Anterior cingulate cortex (tissue), 58 donors: ENCODE measurements around the gene MARVELD3.
"Not testable (repeated sequence)": the region's sequence is repeated elsewhere in the genome, so short reads cannot be mapped to it uniquely, and the experiment has no call there.

Experiments
- DNase-seq, 58 donors: peaks; one replicate each; lab custom pipeline; 2025; lab: John Stamatoyannopoulos, UW

The MARVELD3 gene

DNA sequence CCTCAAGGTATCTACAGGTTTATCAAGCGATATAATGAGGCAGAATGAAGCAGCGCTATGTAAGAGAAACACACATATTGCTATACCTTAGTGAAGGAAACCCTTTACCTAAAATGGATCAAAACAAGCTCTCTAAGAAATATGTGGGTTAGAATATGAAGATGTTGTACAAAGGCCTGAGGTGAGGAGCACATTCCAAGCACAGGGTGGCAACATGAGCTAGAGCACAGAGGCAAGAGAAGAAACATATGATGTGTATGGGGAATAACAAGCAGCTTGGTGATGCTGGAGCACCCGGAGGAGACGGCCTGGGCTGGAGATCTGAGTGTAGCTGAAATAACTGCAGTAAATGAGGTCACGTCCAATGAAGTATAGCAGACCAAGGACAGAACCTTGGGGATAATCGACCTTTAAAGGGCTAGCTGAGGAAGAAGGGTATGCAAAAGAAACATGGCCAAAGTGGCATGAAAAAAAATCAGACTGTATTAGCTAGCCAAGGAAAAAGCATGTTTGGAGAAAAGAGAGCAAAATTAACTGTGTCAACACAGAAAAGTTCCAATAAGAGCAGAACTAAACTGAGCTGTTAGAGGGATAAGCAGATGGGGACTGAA, 44.0 kb downstream of the MARVELD3 start:
- DNase-seq, result no peak

DNA sequence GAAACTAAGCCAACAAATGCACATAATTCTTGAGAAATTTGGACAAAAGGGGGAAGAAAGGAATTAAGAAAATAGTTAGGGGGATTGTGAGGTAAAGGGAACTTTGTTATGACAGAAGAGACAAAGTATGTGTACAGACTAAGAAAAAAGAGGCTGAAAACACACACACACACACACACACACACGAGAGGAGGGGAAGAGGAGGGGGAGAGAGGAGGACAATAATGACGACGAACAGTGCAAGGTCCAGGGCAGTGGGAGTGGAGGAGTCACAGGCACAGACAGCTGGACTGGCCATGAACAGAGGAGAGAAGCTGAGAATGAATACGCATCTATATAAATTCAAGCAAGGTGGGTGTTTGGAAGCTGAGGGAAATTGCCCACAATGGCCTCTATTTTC, 44.6 kb downstream of the MARVELD3 start:
- DNase-seq, result no peak

GRCh38 chr16:71671165-71671564, 45.2 kb downstream of the MARVELD3 start:
- no peak for DNase-seq

DNA sequence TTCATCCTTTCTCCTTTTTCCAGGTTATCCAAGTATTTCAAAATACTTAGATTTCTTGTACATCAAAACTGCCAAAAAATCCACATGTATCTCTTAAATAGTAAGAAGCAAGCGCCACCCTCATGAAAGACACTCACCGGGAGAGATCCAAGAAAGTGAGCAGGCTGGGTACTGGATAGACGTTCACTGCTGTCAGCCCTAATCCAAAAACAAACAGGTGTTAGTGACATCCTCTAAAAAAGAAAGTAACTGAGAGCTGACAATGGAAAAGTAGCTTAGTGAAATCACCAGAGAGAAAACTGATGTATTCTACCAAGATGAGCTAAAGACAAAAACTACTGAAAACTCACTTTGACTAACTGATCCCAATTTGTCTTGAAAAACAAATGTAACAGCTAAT, 46.1 kb downstream of the MARVELD3 start:
- no peak for DNase-seq

DNA sequence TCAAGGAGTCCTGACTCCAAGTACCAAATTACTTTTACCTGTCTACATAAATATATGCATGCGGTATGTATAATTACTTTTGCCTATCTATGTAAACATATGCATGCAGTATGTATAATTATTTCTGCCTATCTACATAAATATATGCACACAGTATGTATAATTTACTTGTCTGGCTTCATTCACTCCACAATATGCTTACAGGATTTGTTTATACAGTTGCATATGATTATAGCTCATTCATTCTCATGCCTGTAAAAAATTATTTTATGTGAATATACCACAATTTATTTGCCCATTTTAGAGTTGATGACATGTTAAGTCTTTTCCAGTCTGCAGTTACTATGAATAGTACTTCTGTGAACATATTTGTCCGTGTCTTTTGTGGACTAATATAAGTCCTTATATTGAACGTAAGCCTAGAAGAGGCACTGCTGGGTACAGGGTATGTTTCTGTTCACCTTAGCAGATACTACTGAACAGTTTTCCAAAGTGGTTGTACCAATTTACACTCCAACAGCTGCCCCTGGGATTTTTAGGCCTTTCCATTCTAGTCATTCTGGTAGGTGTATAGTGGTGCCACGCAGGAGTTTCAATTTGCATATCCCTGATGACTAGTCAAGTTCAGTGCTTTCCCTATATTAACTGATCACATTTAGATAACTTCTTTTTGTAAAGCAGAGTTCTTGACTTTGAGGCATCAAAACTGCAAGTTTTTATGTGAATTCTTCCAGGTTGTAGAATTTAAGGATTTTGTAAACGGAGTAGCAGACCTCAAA, 47.0 kb downstream of the MARVELD3 start:
- no peak for DNase-seq

DNA sequence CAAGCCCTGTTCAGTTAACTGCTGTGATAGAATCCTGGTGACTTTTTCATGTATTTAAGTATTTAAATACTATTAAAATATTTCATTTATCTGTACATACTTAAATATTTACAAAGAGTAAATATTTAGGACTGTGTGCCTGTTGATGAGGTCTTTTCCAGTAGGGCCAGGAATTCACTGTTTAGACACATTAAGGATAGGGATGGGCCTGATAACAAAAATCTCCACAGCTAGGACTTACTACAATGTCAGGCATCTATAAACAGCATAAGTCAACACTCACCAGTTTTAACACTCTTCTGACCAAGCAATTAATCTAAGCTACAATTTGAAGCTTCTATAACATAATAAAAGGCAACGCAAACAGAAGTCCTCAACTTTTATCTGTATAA, 47.6 kb downstream of the MARVELD3 start:
- DNase-seq, result no peak

DNA sequence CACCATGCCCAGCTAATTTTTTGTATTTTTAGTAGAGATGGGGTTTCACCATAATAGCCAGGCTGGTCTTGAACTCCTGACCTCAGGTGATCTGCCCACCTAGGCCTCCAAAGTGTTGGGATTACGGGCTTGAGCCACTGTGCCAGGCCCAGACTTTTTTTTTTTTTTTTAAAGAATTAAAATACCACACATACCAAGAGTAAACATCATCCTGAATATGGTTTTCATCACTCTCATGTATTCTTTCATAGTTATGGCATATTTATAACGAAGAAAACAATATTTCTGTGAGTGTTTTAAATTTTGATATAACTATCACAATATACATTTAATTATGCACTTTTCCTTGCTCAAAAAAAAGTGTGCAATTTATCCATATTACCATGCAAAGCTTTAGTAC, 48.2 kb downstream of the MARVELD3 start:
- no peak for DNase-seq

- no peak for DNase-seq
Measured at GRCh38 chr16:71675380-71675779, 49.4 kb downstream of the MARVELD3 start.

DNA sequence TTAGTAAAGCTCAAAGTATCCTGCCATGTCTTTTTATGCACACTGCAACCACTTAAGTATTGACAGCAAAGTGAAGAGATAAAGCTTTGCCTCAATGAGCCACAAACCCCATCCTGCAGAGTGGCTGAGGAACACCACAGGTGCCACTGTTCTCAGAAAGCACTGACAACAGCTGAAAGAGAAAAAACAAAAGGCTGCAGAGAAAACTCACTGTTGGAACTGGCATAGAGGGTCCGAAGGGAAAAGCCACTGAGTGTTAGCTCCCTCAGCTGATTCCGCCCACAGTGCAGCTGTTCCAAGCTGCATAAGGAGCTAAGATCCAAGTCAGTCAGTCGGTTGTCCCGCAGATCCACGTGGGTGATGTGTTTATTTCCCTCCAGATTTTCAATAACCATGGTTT, 50.3 kb downstream of the MARVELD3 start:
- DNase-seq, result peak in 15 of 58 donors; percentile 1 to 47 (median 14)

- no peak for DNase-seq
Measured at GRCh38 chr16:71681360-71681759, 55.4 kb downstream of the MARVELD3 start.

GRCh38 chr16:71684280-71684679, 58.3 kb downstream of the MARVELD3 start:
- DNase-seq, result not testable (repeated sequence)
